Keratinocyte (primary cell): Measurements from ENCODE around the gene TMEM9. TPM values are rescaled to one million over a fixed set of nuclear protein-coding genes. Genes with fewer than 3 reads are reported as not detected.

Experiments used
- DNase-seq: peaks from one replicate; pipeline ENCODE4 v3.0.0-alpha.2; 2011; ENCODE audit warnings: low read depth, missing footprints, low spot score
- FAIRE-seq: peaks from 2 replicates; lab custom pipeline; 2011; peaks lifted over from hg19 to GRCh38; lab: Jason Lieb, UNC
- H2AFZ ChIP-seq: 2 replicates; pipeline ENCODE4 v1.6.0; 2012; ENCODE audit warnings: low read length, control low read depth, inconsistent platforms; ENCODE audit not compliant: control insufficient read depth
- H3K27ac ChIP-seq: 2 replicates; pipeline ENCODE4 v1.5.1; 2011; ENCODE audit warnings: low read length; ENCODE audit not compliant: control insufficient read depth, insufficient read depth
- H3K27me3 ChIP-seq: 3 replicates; pipeline ENCODE4 v1.6.0; 2011; ENCODE audit warnings: low read length; ENCODE audit not compliant: control insufficient read depth, insufficient read depth; ENCODE audit errors: extremely low read depth
- H3K36me3 ChIP-seq, 2 experiments: 2 replicates in 1 of 2; 3 replicates in 1 of 2; pipeline ENCODE4 v1.5.1; 2011; ENCODE audit warnings: low read length in 2 of 2, mild to moderate bottlenecking in 1 of 2; ENCODE audit not compliant: control insufficient read depth in 2 of 2, insufficient read depth in 2 of 2; ENCODE audit errors: extremely low read depth in 1 of 2
- H3K4me1 ChIP-seq: 3 replicates; pipeline ENCODE4 v1.5.1; 2011; ENCODE audit warnings: low read length; ENCODE audit not compliant: control insufficient read depth, insufficient read depth; ENCODE audit errors: extremely low read depth
- H3K4me2 ChIP-seq: 3 replicates; pipeline ENCODE4 v1.6.0; 2011; ENCODE audit warnings: low read depth, low read length; ENCODE audit not compliant: control insufficient read depth, insufficient read depth; ENCODE audit errors: extremely low read depth
- H3K4me3 ChIP-seq, 3 experiments: fragments of 200-600 bp in 1 of 3; sonication (generic) in 1 of 3; 2 replicates in 2 of 3; 3 replicates in 1 of 3; pipeline ENCODE4 v1.5.1; 2011 to 2016; ENCODE audit warnings: low read length in 3 of 3, mild to moderate bottlenecking in 3 of 3, control low read depth in 2 of 3, inconsistent platforms in 1 of 3, low read depth in 1 of 3, mixed read lengths in 1 of 3, mixed run types in 1 of 3, moderate library complexity in 1 of 3; ENCODE audit not compliant: control insufficient read depth in 2 of 3, insufficient read depth in 2 of 3; ENCODE audit errors: extremely low read depth in 1 of 3
- H3K79me2 ChIP-seq: 2 replicates; pipeline ENCODE4 v1.6.0; 2012; ENCODE audit warnings: low read length; ENCODE audit not compliant: control insufficient read depth, insufficient read depth
- H3K9ac ChIP-seq: 3 replicates; pipeline ENCODE4 v1.6.0; 2011; ENCODE audit warnings: low read length; ENCODE audit not compliant: control insufficient read depth, insufficient read depth; ENCODE audit errors: extremely low read depth
- H3K9me1 ChIP-seq: 3 replicates; pipeline ENCODE4 v1.6.0; 2011; ENCODE audit warnings: low read length; ENCODE audit not compliant: control insufficient read depth, insufficient read depth; ENCODE audit errors: extremely low read depth
- H3K9me3 ChIP-seq: 2 replicates; pipeline ENCODE4 v1.5.1; 2012; ENCODE audit warnings: low read depth, low read length; ENCODE audit not compliant: control insufficient read depth
- H4K20me1 ChIP-seq: 3 replicates; pipeline ENCODE4 v1.6.0; 2011; ENCODE audit warnings: low read length; ENCODE audit not compliant: control insufficient read depth, insufficient read depth; ENCODE audit errors: extremely low read depth
- EZH2 ChIP-seq: IDR thresholded peaks from one replicate; pipeline ENCODE4 v1.6.1; 2012; ENCODE audit warnings: inconsistent platforms, mild to moderate bottlenecking, low read length, moderate library complexity
- dilution Hi-C: fragments of 300-500 bp; cut with MboI; formaldehyde crosslinking; loops from one replicate; pipeline ENCODE4 v1.7.0; 2020; ENCODE audit warnings: low sequenced_read_pairs; ENCODE audit not compliant: extremely low pct_ligation_motif_present
- polyA plus RNA-seq, 5 experiments: library from polyadenylated mRNA; depleted of rRNA in 3 of 5; stranded (reverse) in 3 of 5; stranded (forward) in 1 of 5; unstranded in 1 of 5; fragments of >200 nt; gene quantifications; 1 replicate in 1 of 5; 2 replicates in 3 of 5; 3 replicates in 1 of 5; pipeline versions ENCODE4 v1.2.1 to v1.2.3, GENCODE V29; 2011 to 2012; ENCODE audit warnings: missing spikeins in 2 of 5, low read depth in 1 of 5, low replicate concordance in 1 of 5
- TF ChIP-seq, protein P1 (sequence below), 3 experiments: IDR thresholded peaks in 1 of 3; conservative IDR thresholded peaks in 1 of 3; optimal IDR thresholded peaks in 1 of 3; 2 replicates in 2 of 3; 3 replicates in 1 of 3; pipeline versions ENCODE3 to v1.5.1; 2011; ENCODE audit warnings: low read length in 3 of 3, mild to moderate bottlenecking in 3 of 3, moderate library complexity in 2 of 3, control low read depth in 1 of 3, inconsistent platforms in 1 of 3; ENCODE audit not compliant: insufficient read depth in 2 of 3; ENCODE audit errors: extremely low read depth in 1 of 3

The TMEM9 gene
- polyA plus RNA-seq, 1 donor (not counting 4 experiments of a cell fraction or from before 2014, with no cell fraction given), result 56.0 TPM

DNA sequence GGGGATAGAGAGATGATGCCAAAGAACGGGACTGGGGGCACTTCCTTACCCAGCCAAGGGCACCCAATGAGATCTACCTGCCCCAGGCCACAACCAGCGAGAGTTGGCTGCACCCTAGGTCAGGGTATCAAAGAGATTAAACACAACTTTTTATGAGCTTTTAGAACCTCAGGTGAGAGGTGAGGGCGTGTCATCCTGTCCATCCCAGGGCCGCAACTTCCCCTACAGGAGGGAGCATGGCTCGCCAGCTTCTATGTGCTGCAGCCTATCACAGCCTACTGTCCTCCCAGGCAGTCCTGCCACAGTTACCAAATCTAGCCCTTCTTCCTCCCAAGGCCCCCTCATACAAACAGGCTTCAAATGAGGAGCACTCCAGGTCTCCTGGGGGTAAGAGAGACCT, 12.9 kb downstream of the TMEM9 start:
- Histone ChIP-seq H3K9me3 (no peaks in the 10 kb centered on the region), H3K36me3 (peaks cover 12 to 26% of the 10 kb centered on the region in 2 experiments), H3K9ac (no peak overlapping the region), H3K79me2 (no peaks in the 10 kb centered on the region), H3K4me3 (no peak overlapping the region), H3K9me1 (no peaks in the 10 kb centered on the region), H3K4me1 (peaks cover 4% of the 10 kb centered on the region), H3K27ac (no peak overlapping the region), H4K20me1 (no peaks in the 10 kb centered on the region), H2AFZ (no peak overlapping the region), H3K27me3 (no peaks in the 10 kb centered on the region), H3K4me2 (no peak overlapping the region)
- TF ChIP-seq EZH2, result no peak
- TF ChIP-seq, protein P1, sequence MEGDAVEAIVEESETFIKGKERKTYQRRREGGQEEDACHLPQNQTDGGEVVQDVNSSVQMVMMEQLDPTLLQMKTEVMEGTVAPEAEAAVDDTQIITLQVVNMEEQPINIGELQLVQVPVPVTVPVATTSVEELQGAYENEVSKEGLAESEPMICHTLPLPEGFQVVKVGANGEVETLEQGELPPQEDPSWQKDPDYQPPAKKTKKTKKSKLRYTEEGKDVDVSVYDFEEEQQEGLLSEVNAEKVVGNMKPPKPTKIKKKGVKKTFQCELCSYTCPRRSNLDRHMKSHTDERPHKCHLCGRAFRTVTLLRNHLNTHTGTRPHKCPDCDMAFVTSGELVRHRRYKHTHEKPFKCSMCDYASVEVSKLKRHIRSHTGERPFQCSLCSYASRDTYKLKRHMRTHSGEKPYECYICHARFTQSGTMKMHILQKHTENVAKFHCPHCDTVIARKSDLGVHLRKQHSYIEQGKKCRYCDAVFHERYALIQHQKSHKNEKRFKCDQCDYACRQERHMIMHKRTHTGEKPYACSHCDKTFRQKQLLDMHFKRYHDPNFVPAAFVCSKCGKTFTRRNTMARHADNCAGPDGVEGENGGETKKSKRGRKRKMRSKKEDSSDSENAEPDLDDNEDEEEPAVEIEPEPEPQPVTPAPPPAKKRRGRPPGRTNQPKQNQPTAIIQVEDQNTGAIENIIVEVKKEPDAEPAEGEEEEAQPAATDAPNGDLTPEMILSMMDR (optimal IDR thresholded peaks at IDR 0.05 in 1 of 3, IDR thresholded peaks at IDR 0.05 in 1 of 3, conservative IDR thresholded peaks at IDR 0.05 in 1 of 3; ENCODE audit: extremely low read depth in 1 of 3, insufficient read depth in 2 of 3, low read length in 3 of 3), result no peak
- dilution Hi-C loops, result no loop called here
- no peak for DNase-seq
- no peak for FAIRE-seq

DNA sequence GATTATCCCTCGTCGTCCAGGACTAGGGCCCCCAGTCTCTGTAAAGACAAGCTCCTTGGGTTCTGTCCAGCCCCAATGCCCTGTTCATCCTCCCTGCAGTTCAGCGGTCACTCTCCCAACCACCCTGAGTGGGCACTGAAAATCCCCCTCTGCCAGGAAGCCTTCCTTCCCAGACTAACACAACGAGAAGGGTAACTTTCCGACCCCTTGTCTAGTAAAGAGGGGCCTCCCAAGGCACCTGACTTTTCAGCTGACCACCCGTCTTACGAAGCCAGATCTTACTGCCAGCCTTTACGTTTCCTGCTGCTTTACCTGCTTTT, 13.4 kb downstream of the TMEM9 start:
- Histone ChIP-seq H3K27ac (no peak overlapping the region), H3K4me1 (peaks cover 4% of the 10 kb centered on the region), H3K4me3 (no peak overlapping the region), H3K27me3 (no peaks in the 10 kb centered on the region), H2AFZ (no peak overlapping the region), H3K9me3 (no peaks in the 10 kb centered on the region), H3K4me2 (no peak overlapping the region), H3K9ac (no peak overlapping the region), H4K20me1 (no peaks in the 10 kb centered on the region), H3K79me2 (no peaks in the 10 kb centered on the region), H3K9me1 (no peaks in the 10 kb centered on the region), H3K36me3 (peaks cover 12 to 28% of the 10 kb centered on the region in 2 experiments)
- no peak for FAIRE-seq
- no peak for TF ChIP-seq EZH2
- TF ChIP-seq, protein P1 (optimal IDR thresholded peaks at IDR 0.05 in 1 of 3, IDR thresholded peaks at IDR 0.05 in 1 of 3, conservative IDR thresholded peaks at IDR 0.05 in 1 of 3; ENCODE audit: extremely low read depth in 1 of 3, insufficient read depth in 2 of 3, low read length in 3 of 3), result no peak
- dilution Hi-C loops, result no loop called here
- DNase-seq, result no peak
